CD14-positive monocyte (primary cell): ENCODE data around the gene ATXN1. TPM values are rescaled to one million over a fixed set of nuclear protein-coding genes. Genes with fewer than 3 reads are reported as not detected.

ENCODE experiments used
- DNase-seq, 3 donors: peaks; one replicate each; pipeline ENCODE4 v3.0.0-alpha.2; 2011 to 2022
- H2AFZ ChIP-seq: 2 replicates; pipeline ENCODE4 v1.6.0; 2012; ENCODE audit warnings: mild to moderate bottlenecking, low read depth, low read length, inconsistent platforms; ENCODE audit not compliant: insufficient read depth, poor library complexity, severe bottlenecking
- H3K27ac ChIP-seq, 2 donors: 1 replicate in 1 of 2; 2 replicates in 1 of 2; pipeline ENCODE4 v1.5.1; 2012 to 2013; ENCODE audit warnings: low read length in 2 of 2, control low read depth in 1 of 2, inconsistent platforms in 1 of 2, low read depth in 1 of 2, mild to moderate bottlenecking in 1 of 2
- H3K27me3 ChIP-seq, 2 donors: one replicate each; pipeline versions ENCODE4 v1.6.0 to v1.6.1; 2011 to 2013; ENCODE audit warnings: low read length in 2 of 2; ENCODE audit not compliant: control insufficient read depth in 2 of 2, insufficient read depth in 2 of 2
- H3K36me3 ChIP-seq, 2 donors: replicated peaks in 1 of 2; 1 replicate in 1 of 2; 2 replicates in 1 of 2; pipeline versions ENCODE4 v1.5.1 to v1.6.1; 2012 to 2013; ENCODE audit warnings: low read length in 2 of 2, control low read depth in 1 of 2, inconsistent platforms in 1 of 2, mild to moderate bottlenecking in 1 of 2; ENCODE audit not compliant: insufficient read depth in 2 of 2, control insufficient read depth in 1 of 2
- H3K4me1 ChIP-seq, 2 donors: 1 replicate in 1 of 2; 2 replicates in 1 of 2; pipeline versions ENCODE4 v1.5.1 to v1.6.1; 2012 to 2013; ENCODE audit warnings: low read length in 2 of 2, control low read depth in 1 of 2, inconsistent platforms in 1 of 2, mild to moderate bottlenecking in 1 of 2, moderate library complexity in 1 of 2; ENCODE audit not compliant: insufficient read depth in 2 of 2, control insufficient read depth in 1 of 2
- H3K4me2 ChIP-seq: replicated peaks from 2 replicates; pipeline ENCODE3; 2012; ENCODE audit warnings: low read length, moderate library complexity, mild to moderate bottlenecking; ENCODE audit not compliant: poor library complexity, severe bottlenecking; ENCODE audit errors: extremely low read depth
- H3K4me3 ChIP-seq, 3 experiments: fragments of 200-600 bp in 1 of 3; sonication (generic) in 1 of 3; replicated peaks in 1 of 3; 1 replicate in 2 of 3; 2 replicates in 1 of 3; pipeline ENCODE4 v1.5.1; 2011 to 2013; ENCODE audit warnings: low read length in 3 of 3, mild to moderate bottlenecking in 3 of 3, control low read depth in 2 of 3, low read depth in 2 of 3, inconsistent platforms in 1 of 3, moderate library complexity in 1 of 3
- H3K79me2 ChIP-seq: 2 replicates; pipeline ENCODE4 v1.6.0; 2012; ENCODE audit warnings: mild to moderate bottlenecking, control low read depth, inconsistent platforms, low read length, moderate library complexity; ENCODE audit not compliant: insufficient read depth
- H3K9ac ChIP-seq: 2 replicates; pipeline ENCODE4 v1.6.0; 2017; ENCODE audit warnings: low read length, mild to moderate bottlenecking; ENCODE audit not compliant: insufficient read depth, poor library complexity, severe bottlenecking
- H3K9me3 ChIP-seq, 2 donors: replicated peaks in 1 of 2; 1 replicate in 1 of 2; 2 replicates in 1 of 2; pipeline versions ENCODE4 v1.5.1 to v1.6.1; 2012 to 2013; ENCODE audit warnings: low read length in 2 of 2, control low read depth in 1 of 2; ENCODE audit not compliant: control insufficient read depth in 1 of 2, insufficient read depth in 1 of 2
- H4K20me1 ChIP-seq: 2 replicates; pipeline ENCODE4 v1.6.0; 2012; ENCODE audit warnings: mild to moderate bottlenecking, low read length, control low read depth, moderate library complexity; ENCODE audit not compliant: insufficient read depth
- H3K27ac Mint-ChIP-seq, 7 donors: one replicate each; pipeline ENCODE4 v1.8.0; 2020; ENCODE audit warnings: mild to moderate bottlenecking in 7 of 7, mixed read lengths in 7 of 7, moderate library complexity in 6 of 7, inconsistent platforms in 2 of 7
- H3K27me3 Mint-ChIP-seq, 3 donors: one replicate each; pipeline ENCODE4 v1.8.0; 2021 to 2022; ENCODE audit warnings: low read depth in 3 of 3, mild to moderate bottlenecking in 3 of 3, mixed read lengths in 3 of 3, moderate library complexity in 3 of 3, inconsistent platforms in 1 of 3
- H3K36me3 Mint-ChIP-seq, 2 donors: one replicate each; pipeline ENCODE4 v1.8.0; 2020; ENCODE audit warnings: mixed read lengths in 2 of 2, inconsistent platforms in 1 of 2, mild to moderate bottlenecking in 1 of 2
- H3K4me1 Mint-ChIP-seq: one replicate; pipeline ENCODE4 v1.8.0; 2020; ENCODE audit warnings: mild to moderate bottlenecking, mixed read lengths
- H3K4me3 Mint-ChIP-seq, 2 donors: one replicate each; pipeline ENCODE4 v1.8.0; 2020; ENCODE audit warnings: mild to moderate bottlenecking in 2 of 2, mixed read lengths in 2 of 2, moderate library complexity in 1 of 2
- H3K9me3 Mint-ChIP-seq, 7 donors: one replicate each; pipeline ENCODE4 v1.8.0; 2020 to 2022; ENCODE audit warnings: mixed read lengths in 7 of 7, mild to moderate bottlenecking in 6 of 7, moderate library complexity in 6 of 7, inconsistent platforms in 2 of 7
- WGBS: methylation state at CpG from one replicate; pipeline ENCODE4 v1.1.5; 2013; ENCODE audit warnings: missing lambda C conversion rate; ENCODE audit not compliant: insufficient coverage; 5-methylcytosine and 5-hydroxymethylcytosine counted together
- intact Hi-C, 2 donors: fragments of 100-400 bp; cut with micrococcal nuclease; formaldehyde crosslinking; loops; one replicate each; pipeline versions ENCODE4 v1.15.0 to v1.15.1; 2023
- polyA plus RNA-seq, 3 donors: library from polyadenylated mRNA; depleted of rRNA in 1 of 3; unstranded in 2 of 3; stranded (reverse) in 1 of 3; fragments of 300-500 nt in 2 of 3; fragments of >200 nt in 1 of 3; fragmentation: Illumina TruSeq in 2 of 3; gene quantifications; 1 replicate in 2 of 3; 2 replicates in 1 of 3; pipeline ENCODE4 v1.2.3, GENCODE V29; 2012 to 2021
- TF ChIP-seq, protein P1 (sequence below): fragments of 200-600 bp; IDR thresholded peaks from one replicate; pipeline ENCODE4 v1.8.0; 2022; ENCODE audit warnings: antibody characterized with exemption, mild to moderate bottlenecking

Gene ATXN1
- polyA plus RNA-seq, 3 donors = 8.8 to 19.1 (median 10.9) TPM

DNA sequence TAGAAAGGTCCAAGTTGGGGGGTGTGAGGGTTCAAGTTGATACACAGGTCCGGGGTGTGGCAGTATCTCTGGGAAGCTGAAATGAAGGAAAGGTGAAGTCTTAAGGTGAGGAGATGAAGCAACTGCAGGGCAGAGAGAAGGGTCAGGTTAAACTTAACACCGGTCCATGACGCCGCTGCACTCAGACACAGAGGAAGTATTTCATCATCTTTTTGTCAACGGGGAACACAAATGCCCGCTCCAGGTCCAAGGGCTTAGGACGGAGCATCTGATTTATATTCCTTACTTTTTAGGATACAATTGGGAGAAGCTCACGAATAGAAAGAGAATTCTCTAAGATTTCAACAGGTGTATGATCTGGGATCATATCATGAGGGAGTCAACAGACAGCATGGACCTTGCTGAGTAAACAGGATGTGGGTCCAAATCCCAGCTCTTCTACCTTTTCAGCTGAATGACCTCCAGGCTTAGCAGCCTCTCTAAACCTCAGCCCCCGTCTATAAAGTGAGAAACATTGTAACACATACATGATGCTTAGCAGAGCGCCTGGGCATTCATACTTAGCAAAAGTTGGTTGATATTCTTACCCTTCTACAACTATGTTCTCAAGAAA is 197.5 kb downstream of the ATXN1 start:
- Histone ChIP-seq H3K36me3 (peaks cover 0 to 19% of the 10 kb centered on the region in 2 donors), H4K20me1 (peaks cover 22% of the 10 kb centered on the region), H3K4me1 (no peaks in the 10 kb centered on the region), H3K9me3 (no peaks in the 10 kb centered on the region), H3K9ac (no peak overlapping the region), H3K79me2 (no peaks in the 10 kb centered on the region), H3K4me3 (no peak overlapping the region), H3K27me3 (no peaks in the 10 kb centered on the region), H2AFZ (no peak overlapping the region), H3K4me2 (no peak overlapping the region), H3K27ac (no peak overlapping the region)
- 100% methylated on average over 1 of the region's 10 CpGs for WGBS
- no peak overlapping the region for H3K27ac Mint-ChIP-seq
- H3K4me3 Mint-ChIP-seq = no peak overlapping the region
- peaks cover 0 to 1% (median 0%) of the 10 kb centered on the region in 3 donors for H3K27me3 Mint-ChIP-seq
- DNase-seq = no peak
- H3K9me3 Mint-ChIP-seq = no peaks in the 10 kb centered on the region
- no peaks in the 10 kb centered on the region for H3K4me1 Mint-ChIP-seq
- peaks cover 13 to 14% of the 10 kb centered on the region in 2 donors for H3K36me3 Mint-ChIP-seq
- intact Hi-C loops = no loop called here
- TF ChIP-seq, protein P1, sequence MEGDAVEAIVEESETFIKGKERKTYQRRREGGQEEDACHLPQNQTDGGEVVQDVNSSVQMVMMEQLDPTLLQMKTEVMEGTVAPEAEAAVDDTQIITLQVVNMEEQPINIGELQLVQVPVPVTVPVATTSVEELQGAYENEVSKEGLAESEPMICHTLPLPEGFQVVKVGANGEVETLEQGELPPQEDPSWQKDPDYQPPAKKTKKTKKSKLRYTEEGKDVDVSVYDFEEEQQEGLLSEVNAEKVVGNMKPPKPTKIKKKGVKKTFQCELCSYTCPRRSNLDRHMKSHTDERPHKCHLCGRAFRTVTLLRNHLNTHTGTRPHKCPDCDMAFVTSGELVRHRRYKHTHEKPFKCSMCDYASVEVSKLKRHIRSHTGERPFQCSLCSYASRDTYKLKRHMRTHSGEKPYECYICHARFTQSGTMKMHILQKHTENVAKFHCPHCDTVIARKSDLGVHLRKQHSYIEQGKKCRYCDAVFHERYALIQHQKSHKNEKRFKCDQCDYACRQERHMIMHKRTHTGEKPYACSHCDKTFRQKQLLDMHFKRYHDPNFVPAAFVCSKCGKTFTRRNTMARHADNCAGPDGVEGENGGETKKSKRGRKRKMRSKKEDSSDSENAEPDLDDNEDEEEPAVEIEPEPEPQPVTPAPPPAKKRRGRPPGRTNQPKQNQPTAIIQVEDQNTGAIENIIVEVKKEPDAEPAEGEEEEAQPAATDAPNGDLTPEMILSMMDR = no peak

DNA sequence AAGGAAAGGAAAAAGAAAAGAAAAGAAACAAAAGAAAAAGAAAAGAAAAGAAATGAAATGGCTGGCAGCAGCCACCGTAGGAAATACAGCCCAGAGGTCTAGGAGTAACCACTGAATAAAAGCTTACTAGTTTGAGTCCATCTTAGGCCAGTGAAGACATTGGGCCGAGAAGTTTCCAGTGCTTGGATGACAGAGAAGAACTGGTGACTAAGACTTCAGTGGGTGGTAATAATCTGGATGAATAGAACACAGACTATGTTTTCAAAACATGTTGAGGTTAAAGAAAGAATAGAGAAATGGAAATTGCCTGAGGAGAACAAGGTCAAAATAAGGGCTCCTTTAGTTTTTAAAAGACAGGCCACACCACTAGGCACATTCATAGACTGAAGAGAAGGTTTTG is 198.8 kb downstream of the ATXN1 start:
- no peaks in the 10 kb centered on the region for H3K79me2 ChIP-seq
- no peaks in the 10 kb centered on the region for H3K4me1 ChIP-seq
- Mint-ChIP-seq H3K27me3 (no peaks in the 10 kb centered on the region), H3K9me3 (no peaks in the 10 kb centered on the region), H3K4me3 (no peak overlapping the region), H3K36me3 (peaks cover 11 to 15% of the 10 kb centered on the region in 2 donors), H3K27ac (no peak overlapping the region), H3K4me1 (no peaks in the 10 kb centered on the region)
- H2AFZ ChIP-seq = no peak overlapping the region
- H3K4me2 ChIP-seq = no peak overlapping the region
- no peak overlapping the region for H3K4me3 ChIP-seq
- WGBS = 100% methylated on average over 1 of the region's 2 CpGs
- intact Hi-C loops = no loop called here
- H3K9me3 ChIP-seq = no peaks in the 10 kb centered on the region
- peaks cover 0 to 24% of the 10 kb centered on the region in 2 donors for H3K36me3 ChIP-seq
- H3K27ac ChIP-seq = no peak overlapping the region
- TF ChIP-seq, protein P1 = no peak
- H4K20me1 ChIP-seq = peaks cover 15% of the 10 kb centered on the region
- H3K9ac ChIP-seq = no peak overlapping the region
- no peak for DNase-seq
- no peaks in the 10 kb centered on the region for H3K27me3 ChIP-seq
